ENCODE data around the gene CNTN4.

CNTN4 gene

GRCh38 chr3:2823031-2823430 is 724.4 kb downstream of the CNTN4 start:
- DNase-seq, result no peak

- DNase-seq, result no peak
These were observed 725.0 kb downstream of the CNTN4 start for GRCh38 chr3:2823437-2824211.

DNA sequence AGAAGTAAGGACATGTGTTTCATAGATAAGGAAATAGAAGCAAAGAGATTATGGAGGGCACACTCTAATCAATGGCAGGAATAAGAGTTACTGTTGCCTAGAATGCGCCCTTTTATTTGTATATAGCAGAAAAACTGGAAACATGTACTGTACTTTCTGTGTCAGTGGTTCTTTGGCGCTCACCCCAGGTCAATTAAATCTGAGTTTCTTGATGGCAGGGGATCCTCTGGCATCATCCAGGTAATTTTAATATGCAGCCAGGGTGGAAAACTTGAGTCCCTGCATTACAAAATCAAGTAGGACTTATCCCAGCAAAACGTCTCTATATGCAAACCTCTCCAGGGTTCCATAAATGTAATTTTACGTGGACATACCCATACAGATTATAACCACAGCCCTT is 727.4 kb downstream of the CNTN4 start:
- DNase-seq, result no peak

GRCh38 chr3:2826453-2826852 is 727.8 kb downstream of the CNTN4 start:
- DNase-seq, result no peak

- DNase-seq, result no peak
These were observed 738.6 kb downstream of the CNTN4 start for GRCh38 chr3:2837239-2837638.

GRCh38 chr3:2837910-2838309 is 739.2 kb downstream of the CNTN4 start:
- DNase-seq, result no peak

DNA sequence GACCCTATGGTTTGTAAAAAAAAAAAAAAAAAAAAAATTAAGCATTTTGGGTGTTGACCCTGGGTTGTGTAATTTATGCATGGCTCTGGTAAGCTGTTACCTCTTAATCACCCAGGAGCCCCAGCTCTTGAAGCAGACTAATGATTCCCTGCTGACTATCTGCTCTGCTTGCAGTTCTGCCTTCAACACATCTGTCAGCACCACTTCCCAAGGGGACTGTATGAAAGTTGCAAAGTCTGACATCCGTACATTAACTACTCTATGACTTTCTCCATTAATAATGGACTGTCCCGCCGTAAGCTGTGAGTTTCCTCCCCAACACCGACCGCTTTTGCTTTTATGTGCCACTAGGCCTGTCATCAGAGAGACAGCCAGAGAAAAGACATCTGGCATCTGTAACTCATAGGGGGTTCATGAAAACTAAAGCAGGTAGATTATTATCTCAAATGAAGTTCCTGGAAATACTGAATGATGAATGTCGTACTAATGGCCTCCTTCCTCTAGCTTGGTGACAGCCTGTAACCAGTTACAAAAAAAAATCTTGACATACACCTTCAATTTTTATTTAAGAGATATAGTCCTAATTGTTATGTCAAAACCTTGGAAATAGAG is 740.0 kb downstream of the CNTN4 start:
- DNase-seq, result no peak

- no peak for DNase-seq
These were observed 741.2 kb downstream of the CNTN4 start for GRCh38 chr3:2839876-2840275.

DNA sequence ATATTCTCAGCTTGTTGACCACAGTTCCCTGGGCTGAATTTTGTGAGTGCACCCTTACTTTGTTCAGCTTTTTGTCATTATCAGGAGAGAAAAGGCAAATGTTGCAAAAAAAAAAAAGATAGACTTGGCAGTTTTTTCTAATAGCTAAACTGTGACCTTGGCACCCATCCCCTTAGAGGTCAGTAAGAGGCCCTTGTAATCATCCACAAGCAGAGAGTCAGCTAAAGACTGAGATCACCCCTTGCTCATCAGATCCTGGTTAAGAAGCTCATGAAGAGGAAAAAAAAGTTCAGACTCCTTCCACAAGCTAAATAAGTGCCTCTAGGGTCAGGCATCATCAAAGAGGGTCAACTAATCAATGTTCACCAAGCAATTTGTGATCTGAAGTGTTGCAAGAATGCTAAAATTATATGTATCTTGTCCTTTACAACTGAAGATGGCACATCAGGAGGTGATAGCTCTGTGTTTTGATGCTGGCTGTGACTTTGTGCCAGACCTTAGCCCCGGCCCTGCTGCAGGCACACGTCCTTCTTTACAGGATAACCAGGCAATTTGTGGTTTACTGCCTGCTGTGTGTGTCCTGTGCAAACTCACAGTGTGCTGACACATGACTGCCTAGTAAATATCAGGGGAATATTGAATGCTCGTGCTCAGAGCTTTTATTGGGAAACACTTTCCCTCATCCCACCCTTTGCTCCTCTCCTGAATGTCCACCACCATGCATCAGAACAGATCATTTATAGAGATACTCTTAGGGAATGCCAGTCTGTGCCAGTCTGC is 748.6 kb downstream of the CNTN4 start:
- DNase-seq, result no peak

- no peak for DNase-seq
These were observed 750.4 kb downstream of the CNTN4 start for GRCh38 chr3:2849092-2849491.

GRCh38 chr3:2850701-2851100 is 752.0 kb downstream of the CNTN4 start:
- no peak for DNase-seq

GRCh38 chr3:2851361-2851760 is 752.7 kb downstream of the CNTN4 start:
- DNase-seq, result no peak

DNA sequence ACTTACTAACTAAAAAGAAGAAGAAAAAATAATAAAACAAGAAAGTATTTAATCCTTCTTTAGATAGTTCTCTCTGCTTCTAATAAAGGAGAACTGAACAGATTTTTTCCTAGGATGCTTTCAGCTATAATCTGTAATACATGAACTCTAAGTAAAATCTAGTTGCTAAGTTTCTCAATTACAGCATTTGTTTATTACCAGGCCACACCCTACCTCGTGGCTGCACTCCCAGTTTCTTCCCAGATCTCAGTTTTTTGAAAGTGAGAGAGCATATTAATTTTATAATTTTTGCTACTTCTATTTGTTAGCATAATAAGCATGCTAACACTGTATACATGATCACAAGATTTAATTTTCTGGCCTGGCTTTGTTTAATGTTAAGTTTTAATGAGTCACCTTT is 753.2 kb downstream of the CNTN4 start:
- no peak for DNase-seq

DNA sequence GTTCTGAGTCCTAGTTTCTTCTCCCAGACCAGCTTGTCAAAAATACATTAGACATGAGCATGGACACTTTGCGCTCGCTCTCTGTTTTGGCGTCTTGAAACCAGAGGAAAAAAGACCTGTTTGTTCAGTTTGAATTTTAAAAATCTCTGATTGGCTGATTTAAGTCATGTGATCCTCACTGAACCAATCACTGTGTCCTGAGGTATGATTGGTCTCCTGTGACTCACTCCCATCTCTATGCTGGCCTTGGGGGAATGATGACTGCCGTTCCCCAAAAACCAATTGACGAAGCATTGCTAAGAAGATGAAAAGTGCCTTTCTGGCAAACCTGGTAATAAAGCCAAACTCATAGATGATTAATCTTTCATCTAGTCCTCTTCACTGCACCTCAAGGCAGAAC is 755.0 kb downstream of the CNTN4 start:
- no peak for DNase-seq

DNA sequence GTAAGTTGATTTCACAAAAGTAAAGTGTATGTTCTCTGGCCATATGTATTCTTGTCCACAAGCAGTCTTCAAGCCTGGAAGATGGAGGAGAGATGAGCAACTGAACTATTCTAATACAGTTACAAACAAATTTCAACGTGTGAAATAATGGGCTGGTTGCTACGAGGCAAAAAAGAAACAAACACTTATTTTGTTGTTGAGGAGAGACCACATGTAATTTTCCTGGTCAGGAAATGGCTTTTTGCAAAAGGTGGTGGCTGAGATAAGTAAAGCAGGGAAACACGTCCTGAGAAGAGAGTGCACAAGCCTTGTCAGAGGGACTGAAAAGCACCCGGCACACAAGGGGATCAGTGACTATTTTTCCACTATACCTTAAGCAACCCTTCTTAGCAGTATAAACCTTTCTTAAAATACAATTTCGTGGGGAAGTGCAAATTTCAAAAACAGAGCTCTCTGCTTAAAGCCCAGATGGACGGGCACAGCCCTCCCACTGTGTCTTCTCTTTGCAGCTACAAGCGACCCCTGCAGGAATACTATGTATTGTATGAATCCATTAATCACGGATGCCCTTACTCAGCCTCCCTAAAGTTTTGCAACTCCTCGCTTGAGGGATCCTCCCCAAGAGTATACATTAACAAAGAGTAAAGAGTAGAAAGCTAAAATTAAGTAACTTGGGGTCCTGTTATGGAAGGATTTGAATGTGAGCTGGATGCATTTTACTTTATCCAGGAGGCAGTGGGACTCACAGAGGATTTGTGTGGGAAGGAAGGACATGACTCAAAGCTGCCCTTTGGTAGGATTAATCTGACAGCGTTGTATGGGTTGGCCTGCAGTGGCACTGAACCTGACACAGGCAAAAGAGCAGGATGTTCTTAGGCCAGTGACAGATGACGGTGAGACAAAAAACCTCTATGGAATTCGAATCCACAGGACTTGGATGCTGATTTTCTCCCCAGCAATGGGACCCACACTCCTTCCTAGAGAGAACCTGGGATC is 757.8 kb downstream of the CNTN4 start:
- DNase-seq, result no peak

DNA sequence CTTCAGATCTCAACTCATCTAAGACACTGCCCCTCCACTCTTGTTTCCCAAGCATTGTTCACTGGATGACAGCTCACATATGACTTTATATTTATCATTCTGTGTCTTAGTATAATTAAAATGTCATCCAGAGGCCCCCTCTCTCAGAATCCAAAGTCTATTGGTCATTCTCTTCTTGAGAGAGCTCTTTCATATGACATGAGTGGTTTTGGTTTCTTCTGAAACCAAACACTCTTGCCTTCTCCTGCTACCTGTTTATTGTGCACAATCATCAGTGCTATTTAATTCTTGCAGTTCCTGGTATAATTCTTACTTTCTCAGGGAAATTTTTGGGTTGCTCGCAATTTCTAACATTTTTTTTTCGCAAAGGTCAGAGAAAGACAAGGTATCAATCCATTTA is 762.0 kb downstream of the CNTN4 start:
- DNase-seq, result no peak

DNA sequence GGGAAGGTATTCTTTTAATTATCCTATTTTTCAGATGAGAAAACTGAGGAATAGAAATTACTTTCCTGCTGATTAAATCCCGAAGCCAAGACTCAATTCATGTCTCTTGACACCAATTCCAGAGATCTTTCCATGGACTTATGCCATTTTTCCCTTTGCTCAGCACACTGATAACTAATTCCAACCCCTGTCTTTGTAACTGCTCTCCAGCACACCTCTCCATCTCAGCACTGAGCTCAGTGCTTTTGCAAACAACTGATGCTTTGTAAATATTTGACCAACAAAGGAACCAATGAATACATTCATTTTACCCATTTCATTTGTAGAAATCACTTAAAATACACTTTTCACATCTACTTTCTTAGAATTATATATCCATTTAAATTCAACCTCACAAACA is 762.5 kb downstream of the CNTN4 start:
- no peak for DNase-seq

- no peak for DNase-seq
These were observed 763.3 kb downstream of the CNTN4 start for GRCh38 chr3:2861920-2862319.

GRCh38 chr3:2862366-2862765 is 763.7 kb downstream of the CNTN4 start:
- no peak for DNase-seq

DNA sequence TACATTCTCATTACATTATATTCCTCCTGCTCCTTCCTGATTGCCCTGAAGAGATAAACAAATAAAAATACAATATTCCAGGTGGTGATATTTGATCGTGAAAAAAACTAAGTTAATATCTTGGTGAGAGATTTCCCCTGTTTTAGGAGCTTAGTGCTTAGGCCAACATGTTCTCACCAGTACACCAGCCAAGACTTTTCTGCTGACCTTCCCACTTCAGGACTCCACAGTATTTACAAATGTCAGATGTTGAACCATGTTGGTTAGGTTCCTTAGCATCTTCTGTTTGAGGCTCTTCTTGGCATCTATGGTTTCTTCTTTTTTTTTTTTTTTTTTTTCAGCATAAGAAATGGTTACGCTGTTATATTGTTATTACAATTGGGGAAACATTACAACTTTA is 764.5 kb downstream of the CNTN4 start:
- DNase-seq, result no peak

DNA sequence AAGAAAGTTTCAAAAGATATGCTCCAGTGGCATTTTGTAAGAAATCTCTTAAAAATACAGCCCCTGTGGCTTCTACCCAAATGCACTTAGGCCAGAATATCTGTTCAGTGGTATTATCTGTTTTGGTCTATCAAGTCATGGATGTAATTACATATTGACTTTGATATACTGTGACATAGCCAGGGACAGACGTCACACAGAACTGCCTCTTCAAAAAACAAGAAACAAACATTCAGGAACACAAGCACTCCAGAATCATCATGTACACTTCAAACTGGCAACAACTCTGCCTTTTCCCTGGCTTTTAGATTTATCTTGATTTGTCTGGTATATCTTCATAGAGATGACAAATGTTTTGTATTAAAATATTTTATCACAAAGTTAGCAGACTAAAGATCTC is 771.2 kb downstream of the CNTN4 start:
- no peak for DNase-seq

DNA sequence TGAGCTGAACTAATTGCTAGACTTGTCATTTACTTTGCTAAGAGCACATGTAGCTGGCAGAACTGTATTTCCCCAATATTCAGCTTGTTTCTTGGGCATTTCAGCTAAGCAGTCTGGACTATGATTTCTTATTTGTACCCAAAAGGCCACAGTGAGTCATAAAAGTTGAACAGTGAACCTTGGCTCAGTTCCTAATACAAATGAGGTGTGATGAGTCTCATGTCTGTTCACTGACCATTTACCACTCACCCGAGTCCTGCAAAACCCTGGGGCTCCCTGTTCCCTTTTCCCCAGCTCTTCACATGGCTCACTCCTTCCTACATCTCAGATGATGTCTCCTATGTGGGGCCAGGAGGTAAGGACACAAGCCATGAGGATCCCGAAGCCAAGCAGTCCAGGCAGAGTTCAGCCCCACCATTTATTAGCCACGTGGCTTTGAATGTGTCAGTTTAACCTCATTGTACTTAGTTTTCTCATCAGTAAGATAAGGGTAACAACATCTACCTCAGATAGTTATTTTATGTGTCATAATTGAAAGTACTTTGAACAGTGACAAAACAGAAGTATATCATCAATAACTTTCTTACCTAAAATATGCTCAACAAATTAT is 772.2 kb downstream of the CNTN4 start:
- no peak for DNase-seq

Measured in NCI-H226 (cell line).